Kidney capillary endothelial cell (primary cell): ENCODE measurements around the gene KHDRBS2.

ENCODE experiments used
- DNase-seq: peaks from one replicate; pipeline ENCODE4 v3.0.0-alpha.2; 2018; ENCODE audit warnings: low spot score

Gene KHDRBS2

GRCh38 chr6:62013719-62014118 lies 272.3 kb downstream of the KHDRBS2 start:
- DNase-seq = no peak

DNA sequence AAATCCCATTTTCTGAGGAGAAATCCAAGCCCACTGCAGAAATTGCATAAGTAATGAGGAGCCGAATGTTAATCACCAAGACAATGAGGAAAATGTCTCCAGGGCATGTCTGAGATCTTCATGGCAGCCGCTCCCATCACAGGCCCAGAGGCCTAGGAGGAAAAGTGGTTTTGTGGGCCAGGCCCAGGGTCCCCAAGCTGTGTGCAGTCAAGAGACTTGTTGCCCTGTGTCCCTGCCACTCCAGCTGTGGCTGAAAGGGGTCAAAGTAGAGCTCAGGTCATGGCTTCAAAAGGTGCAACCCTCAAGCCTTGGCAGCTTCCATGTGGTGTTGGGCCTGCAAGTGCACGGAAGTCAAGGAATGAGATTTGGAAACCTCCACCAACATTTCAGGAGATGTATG lies 276.6 kb downstream of the KHDRBS2 start:
- no peak for DNase-seq

DNA sequence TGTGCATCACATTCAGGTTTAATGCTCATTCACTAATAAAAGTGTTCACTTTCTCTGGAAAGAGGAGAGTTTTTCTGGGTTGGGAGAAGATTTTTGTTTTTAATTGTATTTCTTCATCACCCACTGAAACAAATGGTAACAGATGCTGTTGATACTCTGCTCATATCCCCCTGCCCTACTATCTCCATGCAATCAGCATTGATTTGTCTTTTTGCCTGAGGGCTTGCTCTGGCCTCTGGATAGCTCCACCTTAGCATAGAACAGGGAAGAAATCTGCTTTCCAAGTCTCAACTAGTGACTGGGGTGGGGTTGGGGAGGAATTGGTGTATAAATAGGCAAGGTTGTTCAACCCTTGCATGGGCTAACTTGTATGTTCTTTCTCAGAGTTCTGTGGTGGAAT lies 296.4 kb downstream of the KHDRBS2 start:
- DNase-seq = no peak

GRCh38 chr6:61980622-61981021 lies 305.4 kb downstream of the KHDRBS2 start:
- DNase-seq = no peak

DNA sequence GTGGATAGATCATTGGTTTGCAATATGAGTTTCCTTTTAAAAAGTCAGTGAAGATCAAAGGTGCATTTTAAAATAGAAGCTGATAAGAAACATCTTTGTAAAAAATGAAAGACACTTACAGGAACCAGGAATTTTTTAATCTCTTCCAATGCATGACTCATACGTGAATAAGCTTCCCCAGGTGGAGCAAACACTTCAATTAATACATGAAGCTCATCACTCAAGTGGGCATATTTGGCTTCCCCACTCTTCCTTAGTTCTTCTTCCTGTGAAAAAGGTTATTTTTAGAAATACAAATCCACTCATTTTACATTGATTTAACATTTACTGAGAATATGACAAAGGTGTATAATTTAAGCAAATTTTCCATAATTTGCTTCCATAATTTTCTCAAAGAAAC lies 308.1 kb downstream of the KHDRBS2 start:
- no peak for DNase-seq

- DNase-seq = no peak
Measured at GRCh38 chr6:61977099-61977498, 308.9 kb downstream of the KHDRBS2 start.

DNA sequence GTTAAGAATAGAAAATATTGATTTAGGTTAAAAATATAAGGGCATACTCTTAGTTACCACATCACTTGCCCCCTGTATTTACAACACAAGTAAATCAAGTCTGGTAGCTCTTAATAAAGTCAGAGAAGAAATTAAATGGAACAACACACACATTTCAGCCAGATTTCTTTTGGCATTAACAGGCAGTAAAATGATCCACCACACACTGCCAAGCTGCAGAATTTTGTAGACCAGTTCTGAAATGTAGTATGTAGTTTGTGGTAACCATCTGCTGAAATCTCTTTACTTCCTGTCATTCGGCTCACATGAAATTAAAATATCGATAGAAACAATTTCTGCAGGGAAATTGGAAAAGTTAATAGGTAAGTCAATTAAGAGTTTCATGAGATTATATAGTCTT lies 326.8 kb downstream of the KHDRBS2 start:
- no peak for DNase-seq

DNA sequence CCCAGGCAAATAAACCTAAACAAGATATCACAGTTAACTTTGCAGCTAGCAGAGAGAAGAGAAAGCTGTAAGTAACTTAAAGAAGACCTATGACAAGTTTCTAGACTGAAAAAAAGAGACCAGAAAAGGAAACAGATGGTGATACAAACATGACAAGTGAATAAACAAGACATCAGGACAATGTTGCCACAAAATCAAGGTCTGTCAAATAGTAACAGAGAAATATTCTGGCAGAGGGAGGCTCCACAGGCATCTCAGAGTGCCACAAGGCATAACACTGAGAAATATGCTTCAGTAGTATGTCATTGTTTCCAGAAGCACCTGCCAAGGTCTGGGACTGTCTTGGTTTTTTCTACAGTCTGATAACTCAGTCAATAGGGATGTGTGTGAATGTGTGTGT lies 332.2 kb downstream of the KHDRBS2 start:
- DNase-seq = no peak

DNA sequence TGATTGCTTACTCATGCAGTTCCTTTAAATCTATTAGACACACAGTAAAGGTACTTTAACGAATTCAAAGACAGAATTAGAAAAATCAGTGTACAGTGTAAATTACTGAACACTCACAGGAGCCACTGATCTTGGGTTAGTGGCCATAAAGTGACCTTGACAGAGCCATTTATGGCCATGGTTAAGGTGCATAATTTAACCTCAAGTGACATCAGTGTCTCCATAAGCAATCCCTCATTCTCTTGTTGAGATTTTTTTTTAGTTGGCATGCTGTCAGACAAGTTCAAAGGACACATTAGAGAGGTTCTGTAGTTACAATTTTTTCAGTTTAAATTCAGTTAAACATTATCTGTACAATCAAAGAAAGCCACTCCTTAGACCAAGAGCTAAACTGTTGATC lies 334.4 kb downstream of the KHDRBS2 start:
- DNase-seq = no peak

DNA sequence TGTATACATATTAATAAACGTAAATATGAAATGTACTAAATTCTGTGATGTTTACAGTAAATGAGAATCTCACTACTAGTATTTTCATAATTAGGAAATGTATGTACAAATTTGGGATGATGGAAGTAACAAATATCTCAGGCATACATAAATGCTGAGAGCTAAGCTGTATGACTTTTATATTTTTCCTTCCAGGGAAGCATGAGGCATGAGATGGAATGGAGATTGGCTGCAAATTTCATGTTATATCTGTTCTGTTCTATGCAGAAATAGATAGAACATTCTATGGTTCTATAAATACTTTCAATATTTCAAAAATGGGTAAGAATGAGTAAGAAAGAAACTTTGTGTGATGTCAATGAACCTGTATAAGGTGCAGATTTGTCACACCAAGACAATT lies 335.2 kb downstream of the KHDRBS2 start:
- no peak for DNase-seq

DNA sequence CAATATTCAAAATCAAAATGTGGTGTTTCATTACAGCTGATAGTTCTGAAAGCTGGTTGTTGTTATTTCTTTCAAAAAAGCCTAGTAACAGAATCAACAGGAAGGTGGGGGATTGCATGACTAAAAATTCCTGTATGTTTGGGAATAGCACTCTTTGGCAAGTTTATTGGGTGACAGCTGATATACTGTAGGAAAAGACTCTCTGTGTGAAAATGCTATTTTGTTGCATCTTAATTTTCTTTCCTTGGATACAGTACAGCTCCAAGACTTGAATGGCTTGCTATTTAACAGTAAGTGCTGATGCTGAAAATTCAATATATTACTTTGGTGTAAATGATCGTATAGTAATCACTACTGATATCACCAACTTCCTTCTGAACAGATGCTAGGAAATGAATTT lies 336.1 kb downstream of the KHDRBS2 start:
- DNase-seq = no peak

DNA sequence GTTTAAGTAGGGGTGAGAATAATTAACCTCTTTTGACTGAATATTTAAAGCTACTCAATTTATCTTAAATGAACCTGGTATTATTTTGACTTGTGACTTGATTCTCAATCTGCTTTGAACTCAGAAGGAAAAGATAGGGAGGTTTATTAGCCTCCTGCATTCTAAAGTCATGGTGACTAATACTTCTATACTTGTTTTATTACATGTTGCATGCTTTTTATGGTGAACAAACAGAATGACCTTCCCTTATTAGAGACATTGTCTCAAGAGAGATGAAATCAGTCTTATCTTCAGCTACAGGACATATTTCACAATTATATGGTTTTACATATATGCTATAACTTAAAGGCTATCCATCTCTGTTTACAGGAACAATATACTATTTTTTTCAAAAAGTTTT lies 336.9 kb downstream of the KHDRBS2 start:
- no peak for DNase-seq

DNA sequence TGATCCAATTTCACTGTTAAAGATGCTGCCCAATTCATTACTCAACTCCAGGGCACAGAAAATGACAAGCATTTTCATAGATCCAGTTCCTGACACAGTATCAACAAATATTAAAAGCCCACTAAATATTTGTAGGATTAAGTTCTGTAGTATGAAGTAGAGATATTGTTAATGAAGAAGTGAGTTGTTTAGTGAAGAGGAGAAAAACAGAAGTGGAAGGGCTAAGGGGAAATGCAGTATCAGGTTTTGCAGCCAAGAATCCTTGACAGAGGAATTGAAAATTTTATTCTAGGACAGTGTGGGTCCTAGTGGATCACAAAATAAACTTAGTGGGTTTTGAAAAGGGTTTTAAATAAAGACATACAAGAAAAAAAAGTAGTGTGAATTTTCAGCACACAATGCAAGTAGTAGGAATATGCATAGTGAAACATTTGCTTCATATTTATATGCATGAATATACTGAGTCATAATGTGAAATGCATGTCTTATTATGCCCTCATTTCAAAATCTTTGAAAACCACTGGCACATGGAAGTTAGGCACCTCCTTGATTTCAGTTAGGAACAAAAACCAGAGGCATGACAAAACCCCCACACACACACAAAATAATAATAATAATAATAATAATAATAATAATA lies 338.6 kb downstream of the KHDRBS2 start:
- DNase-seq = no peak

- DNase-seq = no peak
Measured at GRCh38 chr6:61940919-61941318, 345.1 kb downstream of the KHDRBS2 start.

- DNase-seq = no peak
Measured at GRCh38 chr6:61935242-61935846, 350.7 kb downstream of the KHDRBS2 start.

- DNase-seq = no peak
Measured at GRCh38 chr6:61909486-61909885, 376.5 kb downstream of the KHDRBS2 start.

DNA sequence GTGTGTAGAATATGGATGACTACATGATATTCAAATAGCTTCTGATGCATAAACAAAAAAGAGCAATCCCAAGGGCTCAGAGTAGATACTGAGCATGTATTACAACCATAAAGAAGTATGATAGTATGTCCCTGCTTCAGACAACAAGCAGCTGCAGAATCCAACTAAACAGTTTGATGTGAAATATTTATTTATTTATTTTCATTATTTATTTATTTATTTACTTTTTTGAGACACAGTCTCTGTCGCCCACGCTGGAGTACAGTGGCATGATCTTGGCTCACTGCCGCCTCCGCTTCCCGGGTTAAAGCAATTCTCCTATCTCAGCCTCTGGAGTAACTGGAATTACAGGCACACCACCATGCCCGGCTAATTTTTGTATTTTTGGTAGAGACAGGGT lies 384.3 kb downstream of the KHDRBS2 start:
- no peak for DNase-seq

DNA sequence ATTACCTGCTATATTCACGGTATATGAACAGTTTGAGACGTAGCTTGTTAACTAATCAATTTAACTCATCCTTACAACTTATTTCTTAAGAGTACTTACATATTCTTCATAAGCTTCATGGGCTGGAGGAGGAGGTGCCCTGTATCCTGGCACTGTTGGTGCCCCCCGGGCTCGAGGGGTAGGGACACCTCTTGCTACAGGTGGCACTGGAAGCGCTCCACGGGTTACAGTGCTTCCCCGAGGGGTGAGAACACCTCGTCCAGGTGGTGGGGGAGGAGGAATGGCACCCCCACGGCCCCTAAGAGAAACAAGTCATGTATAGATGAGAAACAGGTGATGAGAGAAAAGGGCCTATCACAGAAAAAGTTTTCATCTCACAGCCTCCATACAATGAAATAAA lies 391.5 kb downstream of the KHDRBS2 start:
- no peak for DNase-seq

DNA sequence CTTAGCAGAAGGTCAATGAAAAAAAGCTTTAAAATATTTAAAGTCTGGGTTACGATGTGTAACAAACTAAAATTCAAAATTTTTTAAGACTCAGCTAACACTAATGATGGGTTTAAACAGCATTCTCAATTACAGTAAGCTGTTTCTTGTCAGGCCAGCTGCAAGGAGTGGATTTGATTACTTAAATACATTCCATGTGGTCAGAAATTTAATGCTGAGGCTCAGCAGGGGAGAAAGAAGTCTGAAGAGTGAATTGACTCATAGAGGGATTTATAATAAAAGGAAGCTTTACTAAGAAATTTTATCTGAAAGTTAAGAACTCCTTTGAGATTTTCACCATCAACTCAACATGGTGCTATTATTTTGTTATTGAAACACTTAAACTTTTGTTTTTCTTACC lies 398.6 kb downstream of the KHDRBS2 start:
- no peak for DNase-seq

- no peak for DNase-seq
Measured at GRCh38 chr6:61886608-61887259, 399.3 kb downstream of the KHDRBS2 start.

GRCh38 chr6:61869632-61870400 lies 416.2 kb downstream of the KHDRBS2 start:
- DNase-seq = no peak

DNA sequence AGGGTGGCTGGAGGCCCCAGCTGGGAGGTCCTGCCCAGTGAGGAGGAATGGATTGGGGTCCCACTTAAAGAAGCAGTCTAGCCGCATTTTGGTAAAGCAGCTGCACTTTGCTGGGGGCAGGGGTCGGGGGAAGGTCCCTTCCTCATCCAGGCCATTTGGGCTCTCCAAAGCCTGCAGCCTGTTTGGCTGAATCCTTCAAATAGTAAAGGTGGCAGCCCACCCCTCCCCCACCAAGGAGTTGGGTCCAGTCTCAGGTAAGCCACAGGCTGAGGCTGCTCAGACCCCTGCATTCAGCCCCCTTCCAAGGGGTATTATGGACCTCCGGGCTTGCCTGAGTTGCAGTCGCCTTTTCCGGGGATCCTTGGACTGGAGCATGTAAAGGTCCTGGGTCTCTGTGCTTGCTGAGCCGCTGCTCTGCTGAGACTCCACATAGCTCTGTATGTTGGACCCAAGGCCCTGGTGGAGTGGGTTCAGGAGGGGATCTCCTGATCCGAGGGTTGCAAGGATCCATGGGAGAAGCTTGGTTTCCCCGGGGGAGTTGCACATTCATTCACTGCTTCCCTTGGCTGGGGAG lies 417.4 kb downstream of the KHDRBS2 start:
- DNase-seq = no peak

- no peak for DNase-seq
Measured at GRCh38 chr6:61867635-61868034, 418.4 kb downstream of the KHDRBS2 start.
